Measurements from ENCODE around the gene CCDC17. TPM values are rescaled to one million over a fixed set of nuclear protein-coding genes. Genes with fewer than 3 reads are reported as not detected.
A peak's percentile ranks its signal among the peaks of the same experiment; 100 is the strongest.

The CCDC17 gene
- total RNA-seq, 1 donor: 0.72 TPM

- H3K4me2 ChIP-seq (ENCODE audit: insufficient read depth, low read length): no peak overlapping the region
- H3K4me3 ChIP-seq (ENCODE audit: insufficient read depth, low read length): no peak overlapping the region
- H3K36me3 ChIP-seq (ENCODE audit: insufficient read depth, low read length): peaks cover 10% of the 10 kb centered on the region
Measured at GRCh38 chr1:45589861-45590260, 34.0 kb downstream of the CCDC17 start.

GRCh38 chr1:45586769-45587168 is 37.1 kb downstream of the CCDC17 start:
- Histone ChIP-seq H3K27me3 (ENCODE audit: insufficient read depth, low read length) (no peaks in the 10 kb centered on the region), H3K9me3 (ENCODE audit: low read depth, low read length) (no peaks in the 10 kb centered on the region), H3K4me1 (ENCODE audit: insufficient read depth, low read length) (peaks cover 16% of the 10 kb centered on the region), H3K36me3 (ENCODE audit: insufficient read depth, low read length) (peaks cover 6% of the 10 kb centered on the region), H3K4me2 (ENCODE audit: insufficient read depth, low read length) (peak overlapping the region; percentile 100), H3K79me2 (ENCODE audit: insufficient read depth, low read length) (peaks cover 64% of the 10 kb centered on the region), H3K4me3 (ENCODE audit: insufficient read depth, low read length) (peak overlapping the region; percentile 62), H2AFZ (ENCODE audit: low read length) (peak overlapping the region; percentile 69), H3K27ac (ENCODE audit: low read depth, low read length) (peak overlapping the region; percentile 65), H4K20me1 (ENCODE audit: insufficient read depth, low read length) (peaks cover 12% of the 10 kb centered on the region)
- TF ChIP-seq CTCF (IDR thresholded peaks at IDR 0.05; ENCODE audit: extremely low read depth, low read depth, low read length): no peak
- no peak for DNase-seq (ENCODE audit: insufficient read length, low spot score, missing footprints)

More at GRCh38 chr1:45589861-45590260, 34.0 kb downstream of the CCDC17 start:
- Histone ChIP-seq H3K79me2 (ENCODE audit: insufficient read depth, low read length) (peaks cover 73% of the 10 kb centered on the region), H3K27me3 (ENCODE audit: insufficient read depth, low read length) (no peaks in the 10 kb centered on the region), H2AFZ (ENCODE audit: low read length) (no peak overlapping the region), H4K20me1 (ENCODE audit: insufficient read depth, low read length) (peaks cover 9% of the 10 kb centered on the region), H3K4me1 (ENCODE audit: insufficient read depth, low read length) (peaks cover 16% of the 10 kb centered on the region), H3K9me3 (ENCODE audit: low read depth, low read length) (no peaks in the 10 kb centered on the region), H3K27ac (ENCODE audit: low read depth, low read length) (no peak overlapping the region)
- TF ChIP-seq CTCF (IDR thresholded peaks at IDR 0.05; ENCODE audit: extremely low read depth, low read depth, low read length): no peak
- DNase-seq (ENCODE audit: insufficient read length, low spot score, missing footprints): no peak

- Histone ChIP-seq H4K20me1 (ENCODE audit: insufficient read depth, low read length) (peaks cover 12% of the 10 kb centered on the region), H3K4me2 (ENCODE audit: insufficient read depth, low read length) (peak overlapping the region; percentile 100), H3K4me3 (ENCODE audit: insufficient read depth, low read length) (peak overlapping the region; percentile 100), H3K79me2 (ENCODE audit: insufficient read depth, low read length) (peaks cover 55% of the 10 kb centered on the region), H3K9me3 (ENCODE audit: low read depth, low read length) (no peaks in the 10 kb centered on the region), H3K4me1 (ENCODE audit: insufficient read depth, low read length) (peaks cover 16% of the 10 kb centered on the region), H2AFZ (ENCODE audit: low read length) (no peak overlapping the region), H3K27me3 (ENCODE audit: insufficient read depth, low read length) (no peaks in the 10 kb centered on the region), H3K36me3 (ENCODE audit: insufficient read depth, low read length) (peaks cover 2% of the 10 kb centered on the region), H3K27ac (ENCODE audit: low read depth, low read length) (peak overlapping the region; percentile 91)
- TF ChIP-seq CTCF (IDR thresholded peaks at IDR 0.05; ENCODE audit: extremely low read depth, low read depth, low read length): no peak
- DNase-seq (ENCODE audit: insufficient read length, low spot score, missing footprints): peak; percentile 50
Measured at GRCh38 chr1:45585496-45586075, 38.3 kb downstream of the CCDC17 start.

- Histone ChIP-seq H3K27ac (ENCODE audit: low read depth, low read length) (peak overlapping the region; percentile 91), H3K9me3 (ENCODE audit: low read depth, low read length) (no peaks in the 10 kb centered on the region), H3K4me2 (ENCODE audit: insufficient read depth, low read length) (peak overlapping the region; percentile 100), H2AFZ (ENCODE audit: low read length) (peak overlapping the region; percentile 100), H3K36me3 (ENCODE audit: insufficient read depth, low read length) (peaks cover 2% of the 10 kb centered on the region), H4K20me1 (ENCODE audit: insufficient read depth, low read length) (peaks cover 12% of the 10 kb centered on the region), H3K4me3 (ENCODE audit: insufficient read depth, low read length) (peak overlapping the region; percentile 100), H3K79me2 (ENCODE audit: insufficient read depth, low read length) (peaks cover 54% of the 10 kb centered on the region), H3K4me1 (ENCODE audit: insufficient read depth, low read length) (peaks cover 16% of the 10 kb centered on the region), H3K27me3 (ENCODE audit: insufficient read depth, low read length) (no peaks in the 10 kb centered on the region)
- no peak for TF ChIP-seq CTCF (IDR thresholded peaks at IDR 0.05; ENCODE audit: extremely low read depth, low read depth, low read length)
- peak; percentile 51 for DNase-seq (ENCODE audit: insufficient read length, low spot score, missing footprints)
Measured at GRCh38 chr1:45585110-45585426, 38.8 kb downstream of the CCDC17 start.
